OCI-LY1 (cell line): ENCODE measurements around the gene PHLDB2.

ENCODE experiments used
- H2AFZ ChIP-seq: fragments of 200-600 bp; sonication (generic), shearing (Covaris generic); 2 replicates; pipeline ENCODE4 v1.6.0; 2014; ENCODE audit warnings: antibody characterized with exemption, mild to moderate bottlenecking, low read length
- H3F3A ChIP-seq: fragments of 200-600 bp; sonication (generic), shearing (Covaris generic); 2 replicates; pipeline ENCODE4 v1.6.0; 2014; ENCODE audit warnings: mild to moderate bottlenecking, antibody characterized with exemption, low read length, moderate library complexity; ENCODE audit not compliant: insufficient read depth
- H3K27ac ChIP-seq: fragments of 200-600 bp; sonication (generic); 2 replicates; pipeline ENCODE4 v1.5.1; 2014; ENCODE audit warnings: low read length, mixed run types, mild to moderate bottlenecking, low read depth; ENCODE audit not compliant: poor library complexity, severe bottlenecking
- H3K27me3 ChIP-seq: fragments of 200-600 bp; sonication (generic); 2 replicates; pipeline ENCODE4 v1.6.0; 2014; ENCODE audit warnings: antibody characterized with exemption, mild to moderate bottlenecking, low read length, moderate library complexity; ENCODE audit not compliant: insufficient read depth
- H3K36me3 ChIP-seq: fragments of 200-600 bp; sonication (generic); 2 replicates; pipeline ENCODE4 v1.6.1; 2014; ENCODE audit warnings: mild to moderate bottlenecking, antibody characterized with exemption, low read length, moderate library complexity, mixed read lengths; ENCODE audit not compliant: insufficient read depth
- H3K4me1 ChIP-seq: fragments of 200-600 bp; sonication (generic); 2 replicates; pipeline ENCODE4 v1.5.1; 2014; ENCODE audit warnings: mild to moderate bottlenecking, low read length, moderate library complexity; ENCODE audit not compliant: insufficient read depth, severe bottlenecking
- H3K4me2 ChIP-seq: fragments of 200-600 bp; sonication (generic), shearing (Covaris generic); 2 replicates; pipeline ENCODE4 v1.6.1; 2014; ENCODE audit warnings: low read length
- H3K4me3 ChIP-seq: fragments of 200-600 bp; sonication (generic); 2 replicates; pipeline ENCODE4 v1.5.1; 2014; ENCODE audit warnings: low read length, low read depth, mild to moderate bottlenecking, mixed read lengths; ENCODE audit not compliant: poor library complexity, severe bottlenecking
- H3K79me2 ChIP-seq: fragments of 200-600 bp; shearing (Covaris generic); 2 replicates; pipeline ENCODE4 v1.6.1; 2016; ENCODE audit warnings: mixed run types, low read length, mixed read lengths; ENCODE audit not compliant: insufficient read depth
- H3K9ac ChIP-seq: fragments of 200-600 bp; sonication (generic), shearing (Covaris generic); 2 replicates; pipeline ENCODE4 v1.6.1; 2014; ENCODE audit warnings: mild to moderate bottlenecking, low read length, mixed read lengths
- H3K9me2 ChIP-seq: fragments of 200-600 bp; sonication (generic), shearing (Covaris generic); 2 replicates; pipeline ENCODE4 v1.6.1; 2014; ENCODE audit warnings: low read depth, mild to moderate bottlenecking, low read length, mixed read lengths
- H3K9me3 ChIP-seq: fragments of 200-600 bp; shearing (Covaris generic); 2 replicates; pipeline ENCODE4 v1.6.1; 2014; ENCODE audit warnings: low read length, mixed read lengths
- H4K20me1 ChIP-seq: fragments of 200-600 bp; sonication (generic), shearing (Covaris generic); 2 replicates; pipeline ENCODE4 v1.6.0; 2016; ENCODE audit warnings: mild to moderate bottlenecking, low read length; ENCODE audit not compliant: insufficient read depth
- CTCF ChIP-seq: fragments of 200-600 bp; sonication (generic), shearing (Covaris generic); IDR thresholded peaks from 2 replicates; pipeline ENCODE4 v1.5.1; 2017; ENCODE audit warnings: mild to moderate bottlenecking, antibody characterized with exemption, low read length, moderate library complexity, mixed read lengths
- EZH2 ChIP-seq: fragments of 200-600 bp; sonication (generic), shearing (Covaris generic); IDR thresholded peaks from 2 replicates; pipeline ENCODE4 v1.8.0; 2017; ENCODE audit warnings: borderline replicate concordance, mixed run types, mild to moderate bottlenecking, antibody characterized with exemption, low read length, moderate library complexity, mixed read lengths

PHLDB2 gene

GRCh38 chr3:111906656-111907055 lies 47.6 kb downstream of the PHLDB2 start:
- H3K4me1 ChIP-seq = no peaks in the 10 kb centered on the region
- no peak overlapping the region for H3K27ac ChIP-seq
- H2AFZ ChIP-seq = no peak overlapping the region
- H3K9me2 ChIP-seq = no peaks in the 10 kb centered on the region
- no peak for TF ChIP-seq CTCF
- TF ChIP-seq EZH2 = no peak
- H3K9me3 ChIP-seq = no peaks in the 10 kb centered on the region
- no peak overlapping the region for H3K4me3 ChIP-seq
- H4K20me1 ChIP-seq = no peaks in the 10 kb centered on the region
- H3K9ac ChIP-seq = no peak overlapping the region
- no peaks in the 10 kb centered on the region for H3K27me3 ChIP-seq
- H3K4me2 ChIP-seq = no peak overlapping the region
- H3K36me3 ChIP-seq = no peaks in the 10 kb centered on the region
- no peaks in the 10 kb centered on the region for H3F3A ChIP-seq
- H3K79me2 ChIP-seq = no peaks in the 10 kb centered on the region

GRCh38 chr3:111907151-111907550 lies 48.1 kb downstream of the PHLDB2 start:
- Histone ChIP-seq H2AFZ (no peak overlapping the region), H3K4me2 (no peak overlapping the region), H3K9me2 (no peaks in the 10 kb centered on the region), H4K20me1 (no peaks in the 10 kb centered on the region), H3K27ac (no peak overlapping the region), H3K27me3 (no peaks in the 10 kb centered on the region), H3F3A (no peaks in the 10 kb centered on the region), H3K4me3 (no peak overlapping the region), H3K9me3 (no peaks in the 10 kb centered on the region), H3K4me1 (no peaks in the 10 kb centered on the region), H3K36me3 (no peaks in the 10 kb centered on the region), H3K79me2 (no peaks in the 10 kb centered on the region), H3K9ac (no peak overlapping the region)
- TF ChIP-seq CTCF (no peak), EZH2 (no peak)

GRCh38 chr3:111910806-111911205 lies 51.7 kb downstream of the PHLDB2 start:
- Histone ChIP-seq H3K4me1 (no peaks in the 10 kb centered on the region), H3F3A (no peaks in the 10 kb centered on the region), H3K9me3 (no peaks in the 10 kb centered on the region), H3K9ac (no peak overlapping the region), H3K4me3 (no peak overlapping the region), H2AFZ (no peak overlapping the region), H4K20me1 (no peaks in the 10 kb centered on the region), H3K36me3 (no peaks in the 10 kb centered on the region), H3K9me2 (no peaks in the 10 kb centered on the region), H3K79me2 (no peaks in the 10 kb centered on the region), H3K27me3 (no peaks in the 10 kb centered on the region), H3K4me2 (no peak overlapping the region), H3K27ac (no peak overlapping the region)
- TF ChIP-seq EZH2 (no peak), CTCF (no peak)
